K562 (cell line): ENCODE measurements around the gene ZKSCAN3. TPM values are rescaled to one million over a fixed set of nuclear protein-coding genes. Genes with fewer than 3 reads are reported as not detected.
A peak's percentile ranks its signal among the peaks of the same experiment; 100 is the strongest.

ENCODE experiments used
- BCL6 ChIP-seq: fragments of 250-450 bp; sonication (Bioruptor Pico); IDR thresholded peaks from 2 replicates; pipeline ENCODE4 v1.4.0; 2020
- CXXC5 ChIP-seq: fragments of 250-450 bp; sonication (Bioruptor Pico); IDR thresholded peaks from 2 replicates; pipeline ENCODE4 v1.8.0; 2022; ENCODE audit warnings: inconsistent platforms, mild to moderate bottlenecking, moderate library complexity
- FIP1L1 ChIP-seq: fragments of 200-400 bp; formaldehyde crosslinking; IDR thresholded peaks from 2 replicates; pipeline ENCODE4 v1.6.1; 2018; ENCODE audit warnings: mild to moderate bottlenecking, low read depth, low read length; ENCODE audit not compliant: poor library complexity, severe bottlenecking
- FOXJ3 ChIP-seq: sonication (generic); formaldehyde crosslinking; IDR thresholded peaks from 2 replicates; pipeline ENCODE4 v1.4.0; 2020; ENCODE audit warnings: mild to moderate bottlenecking, missing genetic modification reagents
- HNRNPUL1 ChIP-seq: fragments of 200-400 bp; formaldehyde crosslinking; IDR thresholded peaks from 2 replicates; pipeline ENCODE4 v1.6.1; 2017; ENCODE audit warnings: low read length
- MAZ ChIP-seq, 2 experiments: fragments of 450-650 bp in 1 of 2; sonication (generic) in 1 of 2; formaldehyde crosslinking; IDR thresholded peaks in 1 of 2; conservative IDR thresholded peaks in 1 of 2; 2 replicates each; pipeline versions ENCODE4 v1.4.0 to v1.5.0; 2020; ENCODE audit warnings: mild to moderate bottlenecking in 1 of 2, missing genetic modification reagents in 1 of 2
- MBD2 ChIP-seq: sonication (generic); IDR thresholded peaks from 2 replicates; pipeline ENCODE4 v1.6.1; 2016; ENCODE audit warnings: low read depth, borderline replicate concordance
- NR0B1 ChIP-seq: fragments of 450-650 bp; IDR thresholded peaks from one replicate; pipeline ENCODE4 v1.6.1; 2018; ENCODE audit warnings: mild to moderate bottlenecking, moderate library complexity; ENCODE audit not compliant: partially characterized antibody
- RBM17 ChIP-seq: fragments of 200-400 bp; formaldehyde crosslinking; IDR thresholded peaks from 2 replicates; pipeline ENCODE4 v1.6.1; 2017; ENCODE audit warnings: low read depth, mild to moderate bottlenecking, low read length, borderline replicate concordance
- RUNX1 ChIP-seq: sonication (generic); IDR thresholded peaks from 2 replicates; pipeline ENCODE4 v1.6.1; 2016; ENCODE audit warnings: antibody characterized with exemption, low read depth
- ZNF354B ChIP-seq: fragments of 250-450 bp; sonication (Bioruptor Pico); IDR thresholded peaks from 2 replicates; pipeline ENCODE4 v1.4.0; 2020
- ZNF57 ChIP-seq: fragments of 450-650 bp; formaldehyde crosslinking; IDR thresholded peaks from 2 replicates; pipeline ENCODE4 v1.4.0; 2020; ENCODE audit warnings: mild to moderate bottlenecking, moderate library complexity
- polyA plus RNA-seq, 8 experiments: library from polyadenylated mRNA; depleted of rRNA in 4 of 8; stranded (reverse) in 5 of 8; unstranded in 3 of 8; fragments of >200 nt; fragmentation: Nextera tagmentation in 2 of 8; fragmentation: Illumina TruSeq in 1 of 8; extraction: Ambion mirVana in 2 of 8; extraction: Trizol in 1 of 8; gene quantifications; 2 replicates each; pipeline versions ENCODE4 v1.2.1 to v1.2.3, GENCODE V29; 2011 to 2014; ENCODE audit warnings: inconsistent platforms in 1 of 8, missing spikeins in 1 of 8
- total RNA-seq, 7 experiments: library from RNA; depleted of rRNA in 6 of 7; stranded (reverse); fragments of >200 nt in 6 of 7; fragmentation: Illumina TruSeq in 2 of 7; extraction: Trizol in 2 of 7; gene quantifications; 2 replicates each; pipeline versions ENCODE4 v1.2.1 to v1.2.3, GENCODE V29; 2011 to 2021; ENCODE audit warnings: low replicate concordance in 1 of 7
- TF ChIP-seq, protein P1 (sequence below): fragments of 450-650 bp; IDR thresholded peaks from 2 replicates; pipeline ENCODE4 v1.6.1; 2016; ENCODE audit warnings: mild to moderate bottlenecking, moderate library complexity
- TF ChIP-seq, protein P2 (sequence below), 2 experiments: fragments of 450-650 bp in 1 of 2; sonication (generic) in 1 of 2; formaldehyde crosslinking; conservative IDR thresholded peaks; 2 replicates each; pipeline versions ENCODE4 v1.4.0 to v1.8.1; 2020 to 2022; ENCODE audit warnings: mild to moderate bottlenecking in 1 of 2, missing genetic modification reagents in 1 of 2

The ZKSCAN3 gene
- total and polyA plus RNA-seq, 9 of the 15 experiments (the other 6 are each of a cell fraction or from before 2014, with no cell fraction given), result 3.0 to 12.4 (median 10.2) TPM

- TF ChIP-seq, protein P1, sequence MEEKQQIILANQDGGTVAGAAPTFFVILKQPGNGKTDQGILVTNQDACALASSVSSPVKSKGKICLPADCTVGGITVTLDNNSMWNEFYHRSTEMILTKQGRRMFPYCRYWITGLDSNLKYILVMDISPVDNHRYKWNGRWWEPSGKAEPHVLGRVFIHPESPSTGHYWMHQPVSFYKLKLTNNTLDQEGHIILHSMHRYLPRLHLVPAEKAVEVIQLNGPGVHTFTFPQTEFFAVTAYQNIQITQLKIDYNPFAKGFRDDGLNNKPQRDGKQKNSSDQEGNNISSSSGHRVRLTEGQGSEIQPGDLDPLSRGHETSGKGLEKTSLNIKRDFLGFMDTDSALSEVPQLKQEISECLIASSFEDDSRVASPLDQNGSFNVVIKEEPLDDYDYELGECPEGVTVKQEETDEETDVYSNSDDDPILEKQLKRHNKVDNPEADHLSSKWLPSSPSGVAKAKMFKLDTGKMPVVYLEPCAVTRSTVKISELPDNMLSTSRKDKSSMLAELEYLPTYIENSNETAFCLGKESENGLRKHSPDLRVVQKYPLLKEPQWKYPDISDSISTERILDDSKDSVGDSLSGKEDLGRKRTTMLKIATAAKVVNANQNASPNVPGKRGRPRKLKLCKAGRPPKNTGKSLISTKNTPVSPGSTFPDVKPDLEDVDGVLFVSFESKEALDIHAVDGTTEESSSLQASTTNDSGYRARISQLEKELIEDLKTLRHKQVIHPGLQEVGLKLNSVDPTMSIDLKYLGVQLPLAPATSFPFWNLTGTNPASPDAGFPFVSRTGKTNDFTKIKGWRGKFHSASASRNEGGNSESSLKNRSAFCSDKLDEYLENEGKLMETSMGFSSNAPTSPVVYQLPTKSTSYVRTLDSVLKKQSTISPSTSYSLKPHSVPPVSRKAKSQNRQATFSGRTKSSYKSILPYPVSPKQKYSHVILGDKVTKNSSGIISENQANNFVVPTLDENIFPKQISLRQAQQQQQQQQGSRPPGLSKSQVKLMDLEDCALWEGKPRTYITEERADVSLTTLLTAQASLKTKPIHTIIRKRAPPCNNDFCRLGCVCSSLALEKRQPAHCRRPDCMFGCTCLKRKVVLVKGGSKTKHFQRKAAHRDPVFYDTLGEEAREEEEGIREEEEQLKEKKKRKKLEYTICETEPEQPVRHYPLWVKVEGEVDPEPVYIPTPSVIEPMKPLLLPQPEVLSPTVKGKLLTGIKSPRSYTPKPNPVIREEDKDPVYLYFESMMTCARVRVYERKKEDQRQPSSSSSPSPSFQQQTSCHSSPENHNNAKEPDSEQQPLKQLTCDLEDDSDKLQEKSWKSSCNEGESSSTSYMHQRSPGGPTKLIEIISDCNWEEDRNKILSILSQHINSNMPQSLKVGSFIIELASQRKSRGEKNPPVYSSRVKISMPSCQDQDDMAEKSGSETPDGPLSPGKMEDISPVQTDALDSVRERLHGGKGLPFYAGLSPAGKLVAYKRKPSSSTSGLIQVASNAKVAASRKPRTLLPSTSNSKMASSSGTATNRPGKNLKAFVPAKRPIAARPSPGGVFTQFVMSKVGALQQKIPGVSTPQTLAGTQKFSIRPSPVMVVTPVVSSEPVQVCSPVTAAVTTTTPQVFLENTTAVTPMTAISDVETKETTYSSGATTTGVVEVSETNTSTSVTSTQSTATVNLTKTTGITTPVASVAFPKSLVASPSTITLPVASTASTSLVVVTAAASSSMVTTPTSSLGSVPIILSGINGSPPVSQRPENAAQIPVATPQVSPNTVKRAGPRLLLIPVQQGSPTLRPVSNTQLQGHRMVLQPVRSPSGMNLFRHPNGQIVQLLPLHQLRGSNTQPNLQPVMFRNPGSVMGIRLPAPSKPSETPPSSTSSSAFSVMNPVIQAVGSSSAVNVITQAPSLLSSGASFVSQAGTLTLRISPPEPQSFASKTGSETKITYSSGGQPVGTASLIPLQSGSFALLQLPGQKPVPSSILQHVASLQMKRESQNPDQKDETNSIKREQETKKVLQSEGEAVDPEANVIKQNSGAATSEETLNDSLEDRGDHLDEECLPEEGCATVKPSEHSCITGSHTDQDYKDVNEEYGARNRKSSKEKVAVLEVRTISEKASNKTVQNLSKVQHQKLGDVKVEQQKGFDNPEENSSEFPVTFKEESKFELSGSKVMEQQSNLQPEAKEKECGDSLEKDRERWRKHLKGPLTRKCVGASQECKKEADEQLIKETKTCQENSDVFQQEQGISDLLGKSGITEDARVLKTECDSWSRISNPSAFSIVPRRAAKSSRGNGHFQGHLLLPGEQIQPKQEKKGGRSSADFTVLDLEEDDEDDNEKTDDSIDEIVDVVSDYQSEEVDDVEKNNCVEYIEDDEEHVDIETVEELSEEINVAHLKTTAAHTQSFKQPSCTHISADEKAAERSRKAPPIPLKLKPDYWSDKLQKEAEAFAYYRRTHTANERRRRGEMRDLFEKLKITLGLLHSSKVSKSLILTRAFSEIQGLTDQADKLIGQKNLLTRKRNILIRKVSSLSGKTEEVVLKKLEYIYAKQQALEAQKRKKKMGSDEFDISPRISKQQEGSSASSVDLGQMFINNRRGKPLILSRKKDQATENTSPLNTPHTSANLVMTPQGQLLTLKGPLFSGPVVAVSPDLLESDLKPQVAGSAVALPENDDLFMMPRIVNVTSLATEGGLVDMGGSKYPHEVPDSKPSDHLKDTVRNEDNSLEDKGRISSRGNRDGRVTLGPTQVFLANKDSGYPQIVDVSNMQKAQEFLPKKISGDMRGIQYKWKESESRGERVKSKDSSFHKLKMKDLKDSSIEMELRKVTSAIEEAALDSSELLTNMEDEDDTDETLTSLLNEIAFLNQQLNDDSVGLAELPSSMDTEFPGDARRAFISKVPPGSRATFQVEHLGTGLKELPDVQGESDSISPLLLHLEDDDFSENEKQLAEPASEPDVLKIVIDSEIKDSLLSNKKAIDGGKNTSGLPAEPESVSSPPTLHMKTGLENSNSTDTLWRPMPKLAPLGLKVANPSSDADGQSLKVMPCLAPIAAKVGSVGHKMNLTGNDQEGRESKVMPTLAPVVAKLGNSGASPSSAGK, result no peak
- TF ChIP-seq ZNF354B (CRISPR knock-in tag) (peak; percentile 91), MAZ (CRISPR knock-in tag; conservative IDR thresholded peaks at IDR 0.05 in 1 of 2, IDR thresholded peaks at IDR 0.05 in 1 of 2) (peak; percentile 57 to 85), ZNF57 (peak; percentile 85), BCL6 (CRISPR knock-in tag) (peak; percentile 96), HNRNPUL1 (no peak), CXXC5 (CRISPR knock-in tag) (peak; percentile 69), NR0B1 (no peak), MBD2 (peak; percentile 15; the same call in 1 of the 2 replicates), FIP1L1 (no peak), RBM17 (no peak), FOXJ3 (no peak), RUNX1 (peak; percentile 88; the same call in 1 of the 2 replicates)
- TF ChIP-seq, protein P2, sequence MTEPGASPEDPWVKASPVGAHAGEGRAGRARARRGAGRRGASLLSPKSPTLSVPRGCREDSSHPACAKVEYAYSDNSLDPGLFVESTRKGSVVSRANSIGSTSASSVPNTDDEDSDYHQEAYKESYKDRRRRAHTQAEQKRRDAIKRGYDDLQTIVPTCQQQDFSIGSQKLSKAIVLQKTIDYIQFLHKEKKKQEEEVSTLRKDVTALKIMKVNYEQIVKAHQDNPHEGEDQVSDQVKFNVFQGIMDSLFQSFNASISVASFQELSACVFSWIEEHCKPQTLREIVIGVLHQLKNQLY (CRISPR knock-in tag; conservative IDR thresholded peaks at IDR 0.05), result 0 out of 4 replicates have a peak, but pooled peaks of 1 of the 2 experiments have one; percentile 20
Observed at GRCh38 chr6:28336284-28337120, 13.2 kb upstream of the ZKSCAN3 start (continued).
